ENCODE measurements around the gene TBPL2. TPM values are rescaled to one million over a fixed set of nuclear protein-coding genes. Genes with fewer than 3 reads are reported as not detected.

TBPL2 gene
- total RNA-seq, 1 experiment from 2014 or later: not detected

- H3K36me3 ChIP-seq (replicated peaks; ENCODE audit: control insufficient read depth, insufficient read depth, low read length): no peaks in the 10 kb centered on the region
- H3K4me3 ChIP-seq (ENCODE audit: insufficient read depth, low read depth, low read length): no peak overlapping the region
- no peak for DNase-seq
- H3K27me3 ChIP-seq (ENCODE audit: control insufficient read depth, insufficient read depth, low read length): no peaks in the 10 kb centered on the region
Measured at GRCh38 chr14:55450987-55451386, 10.6 kb upstream of the TBPL2 start.

- H3K4me3 ChIP-seq (ENCODE audit: insufficient read depth, low read depth, low read length): no peak overlapping the region
- no peak for DNase-seq
- no peaks in the 10 kb centered on the region for H3K27me3 ChIP-seq (ENCODE audit: control insufficient read depth, insufficient read depth, low read length)
- H3K36me3 ChIP-seq (replicated peaks; ENCODE audit: control insufficient read depth, insufficient read depth, low read length): no peaks in the 10 kb centered on the region
Measured at GRCh38 chr14:55450539-55450938, 10.1 kb upstream of the TBPL2 start.

DNA sequence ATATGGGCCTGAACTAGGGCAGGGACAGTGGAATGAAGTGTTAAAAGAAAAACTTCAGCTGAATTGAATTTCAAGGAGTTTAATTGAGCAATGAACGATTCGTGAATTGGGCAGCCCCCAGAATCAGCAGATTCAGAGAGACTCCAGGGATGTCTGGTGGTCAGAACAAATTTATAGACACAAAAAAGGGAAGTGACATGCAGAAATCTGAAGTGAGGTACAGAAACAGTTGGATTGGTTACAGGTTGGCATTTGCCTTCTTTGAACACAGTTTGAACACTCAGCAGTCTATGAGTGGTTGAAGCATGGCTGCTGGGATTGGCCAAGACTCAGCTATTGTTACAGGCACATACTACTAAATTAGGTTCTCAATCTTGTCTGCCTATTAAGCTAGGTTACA lies 9.7 kb upstream of the TBPL2 start:
- no peaks in the 10 kb centered on the region for H3K36me3 ChIP-seq (replicated peaks; ENCODE audit: control insufficient read depth, insufficient read depth, low read length)
- no peak for DNase-seq
- no peaks in the 10 kb centered on the region for H3K27me3 ChIP-seq (ENCODE audit: control insufficient read depth, insufficient read depth, low read length)
- no peak overlapping the region for H3K4me3 ChIP-seq (ENCODE audit: insufficient read depth, low read depth, low read length)

- H3K4me3 ChIP-seq (ENCODE audit: insufficient read depth, low read depth, low read length): no peak overlapping the region
- no peaks in the 10 kb centered on the region for H3K27me3 ChIP-seq (ENCODE audit: control insufficient read depth, insufficient read depth, low read length)
- no peak for DNase-seq
- no peaks in the 10 kb centered on the region for H3K36me3 ChIP-seq (replicated peaks; ENCODE audit: control insufficient read depth, insufficient read depth, low read length)
Measured at GRCh38 chr14:55449116-55449515, 8.7 kb upstream of the TBPL2 start.

GRCh38 chr14:55448141-55448614 lies 7.8 kb upstream of the TBPL2 start:
- Histone ChIP-seq H3K4me3 (ENCODE audit: insufficient read depth, low read depth, low read length) (no peak overlapping the region), H3K27me3 (ENCODE audit: control insufficient read depth, insufficient read depth, low read length) (no peaks in the 10 kb centered on the region), H3K36me3 (replicated peaks; ENCODE audit: control insufficient read depth, insufficient read depth, low read length) (no peaks in the 10 kb centered on the region)
- DNase-seq: no peak

DNA sequence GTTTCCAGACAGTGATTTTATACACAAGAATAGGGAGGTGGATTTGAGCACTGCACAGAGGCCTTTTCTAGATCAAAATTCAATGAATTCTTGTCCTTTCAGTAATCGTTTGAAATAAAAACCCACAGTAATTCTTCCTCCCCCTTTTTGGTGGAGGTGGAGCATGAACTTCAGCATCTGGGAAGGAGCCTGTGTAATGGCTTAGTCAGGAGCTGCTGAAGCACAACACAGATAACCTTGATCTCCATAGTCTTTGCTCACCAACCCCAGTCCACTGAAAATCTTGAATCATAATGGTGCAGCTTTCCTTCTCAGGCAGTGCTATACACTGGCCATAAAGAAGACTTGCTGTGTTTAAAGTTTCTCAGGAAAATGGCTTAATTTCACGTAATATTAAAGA lies 6.4 kb upstream of the TBPL2 start:
- Histone ChIP-seq H3K36me3 (replicated peaks; ENCODE audit: control insufficient read depth, insufficient read depth, low read length) (no peaks in the 10 kb centered on the region), H3K27me3 (ENCODE audit: control insufficient read depth, insufficient read depth, low read length) (no peaks in the 10 kb centered on the region), H3K4me3 (ENCODE audit: insufficient read depth, low read depth, low read length) (no peak overlapping the region)
- no peak for DNase-seq

- H3K36me3 ChIP-seq (replicated peaks; ENCODE audit: control insufficient read depth, insufficient read depth, low read length): no peaks in the 10 kb centered on the region
- H3K27me3 ChIP-seq (ENCODE audit: control insufficient read depth, insufficient read depth, low read length): no peaks in the 10 kb centered on the region
- no peak overlapping the region for H3K4me3 ChIP-seq (ENCODE audit: insufficient read depth, low read depth, low read length)
- DNase-seq: peak; percentile 65
Measured at GRCh38 chr14:55446127-55446736, 5.8 kb upstream of the TBPL2 start.

DNA sequence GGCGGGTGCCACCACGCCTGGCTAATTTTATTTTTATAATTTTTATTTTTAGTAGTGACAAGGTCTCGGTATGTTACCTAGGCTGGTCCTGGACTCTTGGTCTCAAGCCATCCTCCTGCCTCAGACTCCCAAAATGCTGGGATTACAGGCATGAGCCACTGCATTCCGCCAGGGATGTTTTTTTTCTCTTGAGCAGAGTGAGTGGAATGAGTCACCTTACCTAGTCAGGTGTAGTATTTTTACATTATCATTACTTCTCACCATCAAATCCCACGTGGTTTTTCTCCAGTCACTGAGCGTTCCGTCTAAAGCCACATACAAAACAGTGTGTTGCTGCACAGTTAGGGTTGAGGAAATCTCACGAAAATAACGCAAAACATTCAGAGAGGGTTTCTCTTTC lies 870 bp upstream of the TBPL2 start:
- Histone ChIP-seq H3K4me3 (ENCODE audit: insufficient read depth, low read depth, low read length) (no peak overlapping the region), H3K36me3 (replicated peaks; ENCODE audit: control insufficient read depth, insufficient read depth, low read length) (no peaks in the 10 kb centered on the region), H3K27me3 (ENCODE audit: control insufficient read depth, insufficient read depth, low read length) (no peaks in the 10 kb centered on the region)
- DNase-seq: no peak

DNA sequence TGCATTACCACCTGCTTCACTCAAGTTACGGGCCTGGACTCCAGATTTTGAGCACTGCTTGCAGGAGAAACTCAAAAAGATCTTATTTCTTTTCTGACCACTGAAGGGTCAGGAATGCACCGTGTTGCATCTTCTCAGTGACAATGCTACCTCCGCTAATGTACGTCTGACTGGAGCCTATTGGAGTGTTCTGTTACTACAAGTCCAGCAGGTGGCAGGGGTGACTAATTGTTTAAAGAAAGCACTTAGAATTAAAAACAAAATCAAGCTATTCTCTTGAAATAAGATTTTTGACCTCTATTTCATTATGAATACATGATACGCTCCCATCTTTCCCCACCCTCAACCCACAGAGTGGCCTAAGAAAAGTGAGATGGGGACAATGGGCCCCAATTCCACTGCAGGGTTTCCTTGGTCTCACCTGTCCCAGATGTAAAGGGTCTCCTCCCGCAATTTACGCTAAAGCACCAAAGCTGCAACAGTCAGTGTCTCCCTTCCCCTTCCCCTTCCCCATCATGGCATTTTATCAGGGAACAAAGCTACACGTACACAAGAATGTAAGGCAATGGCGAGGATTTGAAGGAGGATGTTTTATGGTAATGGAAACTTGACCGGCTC lies 2.2 kb downstream of the TBPL2 start:
- no peak overlapping the region for H3K4me3 ChIP-seq (ENCODE audit: insufficient read depth, low read depth, low read length)
- DNase-seq: peak; percentile 42
- no peaks in the 10 kb centered on the region for H3K27me3 ChIP-seq (ENCODE audit: control insufficient read depth, insufficient read depth, low read length)
- H3K36me3 ChIP-seq (replicated peaks; ENCODE audit: control insufficient read depth, insufficient read depth, low read length): no peaks in the 10 kb centered on the region

- no peak for DNase-seq
- no peaks in the 10 kb centered on the region for H3K27me3 ChIP-seq (ENCODE audit: control insufficient read depth, insufficient read depth, low read length)
- H3K4me3 ChIP-seq (ENCODE audit: insufficient read depth, low read depth, low read length): no peak overlapping the region
- H3K36me3 ChIP-seq (replicated peaks; ENCODE audit: control insufficient read depth, insufficient read depth, low read length): no peaks in the 10 kb centered on the region
Measured at GRCh38 chr14:55436931-55437330, 3.5 kb downstream of the TBPL2 start.

- H3K27me3 ChIP-seq (ENCODE audit: control insufficient read depth, insufficient read depth, low read length): no peaks in the 10 kb centered on the region
- no peak for DNase-seq
- no peak overlapping the region for H3K4me3 ChIP-seq (ENCODE audit: insufficient read depth, low read depth, low read length)
- H3K36me3 ChIP-seq (replicated peaks; ENCODE audit: control insufficient read depth, insufficient read depth, low read length): no peaks in the 10 kb centered on the region
Measured at GRCh38 chr14:55436519-55436918, 3.9 kb downstream of the TBPL2 start.

DNA sequence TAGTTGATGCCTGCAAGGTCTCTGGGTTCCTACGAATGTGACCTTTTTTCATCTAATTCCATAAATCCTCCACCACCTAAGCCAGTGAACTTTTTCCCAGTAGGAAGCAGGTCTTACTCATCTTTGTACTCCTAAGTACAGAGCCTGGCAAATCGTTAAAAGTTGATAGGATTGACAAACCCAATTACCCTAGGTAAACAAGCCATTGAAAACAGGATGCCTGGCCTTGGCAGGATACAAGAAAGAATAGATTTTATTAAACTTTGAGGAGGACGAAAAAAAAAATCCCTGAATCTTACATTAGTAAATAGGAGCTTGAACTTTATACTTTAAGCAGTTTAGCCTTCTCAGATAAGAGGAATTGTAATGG lies 5.6 kb downstream of the TBPL2 start:
- H3K27me3 ChIP-seq (ENCODE audit: control insufficient read depth, insufficient read depth, low read length): no peaks in the 10 kb centered on the region
- H3K36me3 ChIP-seq (replicated peaks; ENCODE audit: control insufficient read depth, insufficient read depth, low read length): no peaks in the 10 kb centered on the region
- H3K4me3 ChIP-seq (ENCODE audit: insufficient read depth, low read depth, low read length): no peak overlapping the region
- DNase-seq: no peak

GRCh38 chr14:55433880-55434804 lies 6.3 kb downstream of the TBPL2 start:
- H3K4me3 ChIP-seq (ENCODE audit: insufficient read depth, low read depth, low read length): no peak overlapping the region
- DNase-seq: no peak
- H3K27me3 ChIP-seq (ENCODE audit: control insufficient read depth, insufficient read depth, low read length): no peaks in the 10 kb centered on the region
- no peaks in the 10 kb centered on the region for H3K36me3 ChIP-seq (replicated peaks; ENCODE audit: control insufficient read depth, insufficient read depth, low read length)

DNA sequence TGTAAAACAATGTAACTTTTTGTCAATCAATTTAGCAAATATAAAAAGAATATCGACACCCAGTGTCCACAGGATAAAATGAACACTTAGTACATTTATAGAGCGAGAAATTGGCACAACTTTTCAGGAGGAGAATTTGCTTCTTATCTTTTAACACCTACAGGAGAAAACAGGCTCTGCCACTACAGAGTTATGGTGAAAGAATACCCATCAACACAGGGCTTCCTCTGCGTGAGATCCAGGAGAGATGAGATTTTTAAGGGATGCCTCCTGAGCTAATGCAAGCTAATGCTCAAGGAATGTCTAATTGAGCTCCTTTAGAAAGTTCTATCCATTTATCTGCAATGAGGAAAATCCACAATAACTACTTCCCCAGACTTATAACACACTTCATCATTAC lies 7.8 kb downstream of the TBPL2 start:
- DNase-seq: no peak
- Histone ChIP-seq H3K36me3 (replicated peaks; ENCODE audit: control insufficient read depth, insufficient read depth, low read length) (no peaks in the 10 kb centered on the region), H3K4me3 (ENCODE audit: insufficient read depth, low read depth, low read length) (no peak overlapping the region), H3K27me3 (ENCODE audit: control insufficient read depth, insufficient read depth, low read length) (no peaks in the 10 kb centered on the region)
